Gastroesophageal sphincter (tissue), 4 donors: ENCODE results near the gene TBC1D24. TPM values are rescaled to one million over a fixed set of nuclear protein-coding genes. Genes with fewer than 3 reads are reported as not detected.
"Not testable (repeated sequence)": the region's sequence is repeated elsewhere in the genome, so short reads cannot be mapped to it uniquely, and the experiment has no call there.

Experiments
- ATAC-seq: fragments of 150-250 bp; one replicate; pipeline ENCODE4 v1.9.1; 2016; ENCODE audit warnings: mild to moderate bottlenecking, moderate library complexity
- H3K27ac ChIP-seq, 4 donors: fragments of 200-600 bp; sonication (generic) in 3 of 4; 1 replicate in 3 of 4; 2 replicates in 1 of 4; pipeline ENCODE4 v1.5.1; 2016 to 2019
- H3K27me3 ChIP-seq: fragments of 200-600 bp; sonication (generic); one replicate; pipeline ENCODE4 v1.5.1; 2019
- H3K36me3 ChIP-seq, 2 donors: fragments of 200-600 bp; sonication (generic); one replicate each; pipeline ENCODE4 v1.5.1; 2019; ENCODE audit warnings: control low read depth in 1 of 2
- H3K4me1 ChIP-seq, 3 donors: fragments of 200-600 bp; sonication (generic); 1 replicate in 2 of 3; 2 replicates in 1 of 3; pipeline ENCODE4 v1.5.1; 2016 to 2019; ENCODE audit warnings: control low read depth in 2 of 3
- H3K4me3 ChIP-seq, 2 donors: fragments of 200-600 bp; sonication (generic); one replicate each; pipeline ENCODE4 v1.5.1; 2019; ENCODE audit warnings: mild to moderate bottlenecking in 1 of 2, moderate library complexity in 1 of 2
- H3K9me3 ChIP-seq, 3 donors: fragments of 200-600 bp; sonication (generic); one replicate each; pipeline ENCODE4 v1.5.1; 2017 to 2019; ENCODE audit warnings: control low read depth in 2 of 3
- EP300 ChIP-seq: sonication (generic); formaldehyde crosslinking; IDR thresholded peaks from one replicate; pipeline ENCODE4 v1.6.1; 2017; ENCODE audit warnings: antibody characterized with exemption, mild to moderate bottlenecking
- POLR2A ChIP-seq, 2 donors: fragments of 450-650 bp; IDR thresholded peaks; one replicate each; pipeline ENCODE4 v1.6.1; 2017; ENCODE audit warnings: antibody characterized with exemption in 2 of 2, mild to moderate bottlenecking in 2 of 2, moderate library complexity in 1 of 2
- POLR2AphosphoS5 ChIP-seq: sonication (generic); formaldehyde crosslinking; IDR thresholded peaks from one replicate; pipeline ENCODE4 v1.6.1; 2017; ENCODE audit warnings: antibody characterized with exemption
- WGBS, 2 donors: methylation state at CpG; one replicate each; pipeline ENCODE4 v1.1.5; 2018; ENCODE audit warnings: low coverage in 1 of 2; 5-methylcytosine and 5-hydroxymethylcytosine counted together
- total RNA-seq, 4 donors: library from RNA; depleted of rRNA; stranded (reverse); fragments of >200 nt; gene quantifications; one replicate each; pipeline ENCODE4 v1.1.0, GENCODE V29; 2016
- TF ChIP-seq, protein P1 (sequence below), 4 experiments: fragments of 200-600 bp in 2 of 4; fragments of 450-650 bp in 2 of 4; sonication (generic) in 1 of 4; IDR thresholded peaks; one replicate each; pipeline ENCODE4 v1.5.1; 2017 to 2019; ENCODE audit warnings: antibody characterized with exemption in 4 of 4, mild to moderate bottlenecking in 2 of 4, moderate library complexity in 2 of 4

The TBC1D24 gene
- total RNA-seq, 4 donors from 2014 or later = 6.2 to 18.4 (median 14.2) TPM

DNA sequence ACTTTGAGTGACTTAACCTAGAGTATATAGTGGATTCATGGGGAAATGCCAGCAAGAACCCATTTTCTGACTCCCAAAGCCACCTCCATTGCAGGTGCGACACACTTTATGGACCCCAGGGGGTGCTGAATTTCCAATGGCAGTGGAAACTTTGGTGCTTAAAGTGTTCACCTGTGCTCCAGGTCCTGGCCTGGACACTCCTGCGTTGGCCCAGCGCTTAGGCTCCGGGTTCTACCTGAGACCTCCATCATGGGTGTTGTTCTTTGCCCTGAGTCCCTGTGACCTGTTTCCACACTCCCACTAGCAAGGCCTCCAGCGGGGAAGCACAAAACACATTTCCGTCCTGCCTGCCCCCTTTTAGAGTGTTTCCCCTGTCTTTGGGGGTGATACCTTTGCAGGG lies 42.6 kb upstream of the TBC1D24 start:
- H3K4me1 ChIP-seq = peaks cover 0 to 20% (median 10%) of the 10 kb centered on the region in 3 donors
- no peak for ATAC-seq
- 82 to 87% methylated on average over 3 to 6 of the region's 6 CpGs for WGBS, 2 donors

DNA sequence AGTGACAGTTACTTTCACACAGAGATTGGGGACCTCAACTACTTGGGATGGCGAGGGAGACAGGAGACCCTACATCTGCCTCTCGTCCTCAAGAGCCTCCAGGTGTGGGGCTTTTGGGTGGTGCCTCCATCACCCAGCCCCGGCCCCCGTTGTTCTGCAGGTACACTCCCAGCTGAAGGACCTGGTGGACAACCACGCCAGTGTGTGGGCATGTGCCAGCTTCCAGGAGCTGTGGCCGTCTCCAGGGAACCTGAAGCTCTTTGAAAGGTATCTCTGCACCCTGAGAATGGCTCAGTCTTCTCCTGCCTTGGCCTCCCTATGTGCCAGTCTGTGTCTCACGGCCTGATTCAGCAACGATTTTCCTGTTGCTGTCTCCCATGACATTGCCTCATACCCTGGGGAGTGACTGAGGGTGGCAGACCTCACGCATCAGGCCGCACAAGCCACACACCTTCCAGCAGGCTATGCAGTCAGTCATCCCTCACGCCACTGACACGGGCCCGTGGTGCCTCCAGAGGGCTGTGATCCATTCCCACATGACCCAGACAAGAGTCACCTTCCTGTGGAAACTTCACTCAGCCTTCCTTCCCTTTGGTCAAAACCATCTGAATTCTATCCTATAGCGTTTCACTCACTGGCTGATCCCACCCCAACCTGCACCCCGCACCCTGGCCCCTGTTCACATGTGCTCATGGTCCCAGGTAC lies 42.0 kb upstream of the TBC1D24 start:
- TF ChIP-seq, protein P1, sequence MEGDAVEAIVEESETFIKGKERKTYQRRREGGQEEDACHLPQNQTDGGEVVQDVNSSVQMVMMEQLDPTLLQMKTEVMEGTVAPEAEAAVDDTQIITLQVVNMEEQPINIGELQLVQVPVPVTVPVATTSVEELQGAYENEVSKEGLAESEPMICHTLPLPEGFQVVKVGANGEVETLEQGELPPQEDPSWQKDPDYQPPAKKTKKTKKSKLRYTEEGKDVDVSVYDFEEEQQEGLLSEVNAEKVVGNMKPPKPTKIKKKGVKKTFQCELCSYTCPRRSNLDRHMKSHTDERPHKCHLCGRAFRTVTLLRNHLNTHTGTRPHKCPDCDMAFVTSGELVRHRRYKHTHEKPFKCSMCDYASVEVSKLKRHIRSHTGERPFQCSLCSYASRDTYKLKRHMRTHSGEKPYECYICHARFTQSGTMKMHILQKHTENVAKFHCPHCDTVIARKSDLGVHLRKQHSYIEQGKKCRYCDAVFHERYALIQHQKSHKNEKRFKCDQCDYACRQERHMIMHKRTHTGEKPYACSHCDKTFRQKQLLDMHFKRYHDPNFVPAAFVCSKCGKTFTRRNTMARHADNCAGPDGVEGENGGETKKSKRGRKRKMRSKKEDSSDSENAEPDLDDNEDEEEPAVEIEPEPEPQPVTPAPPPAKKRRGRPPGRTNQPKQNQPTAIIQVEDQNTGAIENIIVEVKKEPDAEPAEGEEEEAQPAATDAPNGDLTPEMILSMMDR (IDR thresholded peaks at IDR 0.05) = no peak
- no peak for TF ChIP-seq POLR2AphosphoS5
- TF ChIP-seq POLR2A (IDR thresholded peaks at IDR 0.05) = no peak
- no peak for TF ChIP-seq EP300
- no peak overlapping the region for H3K27ac ChIP-seq
- H3K4me3 ChIP-seq = no peak overlapping the region
- H3K36me3 ChIP-seq = peaks cover 0 to 28% of the 10 kb centered on the region in 2 donors
- peaks cover 0 to 20% (median 10%) of the 10 kb centered on the region in 3 donors for H3K4me1 ChIP-seq
- no peak for ATAC-seq
- H3K27me3 ChIP-seq = no peaks in the 10 kb centered on the region
- WGBS, 2 donors = 77 to 93% methylated on average over 2 to 6 of the region's 15 CpGs
- H3K9me3 ChIP-seq = no peaks in the 10 kb centered on the region

More for the DNA sequence above, 42.6 kb upstream of the TBC1D24 start:
- no peak overlapping the region for H3K4me3 ChIP-seq
- H3K27me3 ChIP-seq = no peaks in the 10 kb centered on the region
- peaks cover 0 to 27% of the 10 kb centered on the region in 2 donors for H3K36me3 ChIP-seq
- H3K27ac ChIP-seq = no peak overlapping the region
- H3K9me3 ChIP-seq = no peaks in the 10 kb centered on the region
- TF ChIP-seq EP300 = no peak

- not testable (repeated sequence) for ATAC-seq, H3K27me3 ChIP-seq, H3K27ac ChIP-seq, H3K4me3 ChIP-seq, H3K9me3 ChIP-seq, H3K4me1 ChIP-seq
- H3K36me3 ChIP-seq = peaks cover 0 to 45% of the 10 kb centered on the region in 2 donors
- WGBS, 2 donors = 80 to 90% methylated on average over 1 to 3 of the region's 4 CpGs
Observed at GRCh38 chr16:2435236-2435635, 39.7 kb upstream of the TBC1D24 start.

DNA sequence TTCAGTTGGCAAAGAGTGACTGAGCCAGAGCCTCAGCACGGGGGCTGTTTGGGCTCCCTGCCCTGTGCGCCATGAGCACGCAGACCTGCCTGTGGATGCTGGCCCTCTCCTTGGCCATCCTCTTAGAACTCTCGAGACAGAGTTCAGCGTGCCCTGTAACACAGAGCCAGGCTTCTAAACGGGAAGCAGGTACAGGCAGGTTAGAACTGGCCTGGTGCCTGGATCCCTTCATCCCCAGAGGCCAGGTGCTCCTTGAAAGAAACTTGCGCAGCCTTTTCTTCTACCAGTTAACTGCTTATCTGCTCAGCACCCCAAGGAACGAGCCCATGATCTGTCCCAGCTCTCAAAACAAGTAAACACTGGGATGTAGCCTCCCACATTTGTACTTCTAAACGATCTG lies 38.8 kb upstream of the TBC1D24 start:
- no peaks in the 10 kb centered on the region for H3K27me3 ChIP-seq
- H3K9me3 ChIP-seq = no peaks in the 10 kb centered on the region
- peaks cover 0 to 49% of the 10 kb centered on the region in 2 donors for H3K36me3 ChIP-seq
- ATAC-seq = no peak
- H3K4me3 ChIP-seq = no peak overlapping the region
- TF ChIP-seq POLR2AphosphoS5 = no peak
- TF ChIP-seq POLR2A (IDR thresholded peaks at IDR 0.05) = no peak
- no peak for TF ChIP-seq EP300
- TF ChIP-seq, protein P1 (IDR thresholded peaks at IDR 0.05) = no peak
- H3K27ac ChIP-seq = no peak overlapping the region
- H3K4me1 ChIP-seq = no peaks in the 10 kb centered on the region
- WGBS, 2 donors = 100% methylated on average over 1 of the region's 9 CpGs; no CpG with 5 or more reads in 1 of the 2 donors

- H3K27me3 ChIP-seq = no peaks in the 10 kb centered on the region
- 92 to 94% methylated on average over 2 to 6 of the region's 24 CpGs for WGBS, 2 donors
- no peaks in the 10 kb centered on the region for H3K4me1 ChIP-seq
- H3K27ac ChIP-seq = no peak overlapping the region
- no peaks in the 10 kb centered on the region for H3K9me3 ChIP-seq
- H3K36me3 ChIP-seq = peaks cover 0 to 49% of the 10 kb centered on the region in 2 donors
- no peak for ATAC-seq
- H3K4me3 ChIP-seq = no peak overlapping the region
- TF ChIP-seq EP300 (no peak), POLR2A (IDR thresholded peaks at IDR 0.05) (no peak), POLR2AphosphoS5 (no peak)
- TF ChIP-seq, protein P1 (IDR thresholded peaks at IDR 0.05) = no peak
Observed at GRCh38 chr16:2437032-2437790, 37.7 kb upstream of the TBC1D24 start.

- Histone ChIP-seq H3K4me3 (no peak overlapping the region), H3K36me3 (peaks cover 0 to 43% of the 10 kb centered on the region in 2 donors), H3K4me1 (no peaks in the 10 kb centered on the region), H3K27ac (no peak overlapping the region), H3K27me3 (no peaks in the 10 kb centered on the region), H3K9me3 (no peaks in the 10 kb centered on the region)
- whole genome bisulfite sequencing, 2 donors = 60 to 90% methylated on average over 1 to 3 of the region's 14 CpGs
- TF ChIP-seq, protein P1 (IDR thresholded peaks at IDR 0.05) = no peak
- no peak for TF ChIP-seq POLR2A (IDR thresholded peaks at IDR 0.05)
- TF ChIP-seq EP300 = no peak
- TF ChIP-seq POLR2AphosphoS5 = no peak
- ATAC-seq = no peak
Observed at GRCh38 chr16:2438121-2438520, 36.8 kb upstream of the TBC1D24 start.
